ENCODE results near the gene CMTM8. TPM values are rescaled to one million over a fixed set of nuclear protein-coding genes. Genes with fewer than 3 reads are reported as not detected.

The CMTM8 gene
- total and polyA plus RNA-seq, 2 experiments from 2014 or later = 19.9 to 24.5 TPM

GRCh38 chr3:32312251-32312650, 73.8 kb downstream of the CMTM8 start (continued):
- no peak for TF ChIP-seq ZNF462 (CRISPR knock-in tag; IDR thresholded peaks at IDR 0.05)
- TF ChIP-seq POLR2AphosphoS5 (IDR thresholded peaks at IDR 0.05; ENCODE audit: low read depth) = no peak
- no peak for TF ChIP-seq JUNB (IDR thresholded peaks at IDR 0.05; ENCODE audit: unreplicated experiment)
- no peak for TF ChIP-seq NANOG (IDR thresholded peaks at IDR 0.05; ENCODE audit: borderline replicate concordance)
- no peak for TF ChIP-seq STAT1 (IDR thresholded peaks at IDR 0.05; ENCODE audit: unreplicated experiment)

- no peaks in the 10 kb centered on the region for H3K36me3 ChIP-seq (ENCODE audit: insufficient read depth)
- H2AFZ ChIP-seq = no peak overlapping the region
- H3K4me1 ChIP-seq (ENCODE audit: insufficient read depth) = peaks cover 25% of the 10 kb centered on the region
- H3K27me3 ChIP-seq (ENCODE audit: insufficient read depth) = no peaks in the 10 kb centered on the region
- DNase-seq (ENCODE audit: low spot score) = no peak
- H3K27ac Mint-ChIP-seq = peak overlapping the region; percentile 13; the same call in 1 of the 2 replicates
- no peaks in the 10 kb centered on the region for H3F3A ChIP-seq (replicated peaks; ENCODE audit: low read depth)
- no peaks in the 10 kb centered on the region for H3K9me3 Mint-ChIP-seq
- no peaks in the 10 kb centered on the region for H4K20me1 ChIP-seq (replicated peaks; ENCODE audit: insufficient read depth)
- ATAC-seq = peak; percentile 56; the same call in 2 of the 3 replicates
- no peaks in the 10 kb centered on the region for H3K9me2 ChIP-seq (ENCODE audit: insufficient read depth)
- no peak overlapping the region for H3K4me3 Mint-ChIP-seq
- H3K27ac ChIP-seq (ENCODE audit: low read depth) = peak overlapping the region; percentile 56; the same call in 1 of the 2 replicates
- no peaks in the 10 kb centered on the region for H3K79me2 ChIP-seq (replicated peaks; ENCODE audit: insufficient read depth)
- H3K36me3 Mint-ChIP-seq (ENCODE audit: low read depth) = no peaks in the 10 kb centered on the region
- H3K4me1 Mint-ChIP-seq = peaks cover 27% of the 10 kb centered on the region
- H3K4me3 ChIP-seq = no peak overlapping the region
- H3K27me3 Mint-ChIP-seq (ENCODE audit: insufficient read depth, low read depth, poor library complexity) = peaks cover 3% of the 10 kb centered on the region
- no peak overlapping the region for H3K4me2 ChIP-seq
- TF ChIP-seq ZNF114 (CRISPR knock-in tag; IDR thresholded peaks at IDR 0.05) (no peak), ETS1 (IDR thresholded peaks at IDR 0.05) (no peak), EZH2 (IDR thresholded peaks at IDR 0.05; ENCODE audit: low read depth, unreplicated experiment) (no peak), CTCF (conservative IDR thresholded peaks at IDR 0.05; ENCODE audit: low read depth in 2 of 2) (no peak)
Observed at GRCh38 chr3:32313169-32313568, 74.7 kb downstream of the CMTM8 start.
